GM21515 (cell line): ENCODE data around the gene RPL22L1.
"Not testable (repeated sequence)": the region's sequence is repeated elsewhere in the genome, so short reads cannot be mapped to it uniquely, and the experiment has no call there.

Source experiments
- ATAC-seq: cut with Tn5 transposase; IDR thresholded peaks from one replicate; pipeline ENCODE4 v1.9.1; 2021; ENCODE audit not compliant: unreplicated experiment

RPL22L1 gene

DNA sequence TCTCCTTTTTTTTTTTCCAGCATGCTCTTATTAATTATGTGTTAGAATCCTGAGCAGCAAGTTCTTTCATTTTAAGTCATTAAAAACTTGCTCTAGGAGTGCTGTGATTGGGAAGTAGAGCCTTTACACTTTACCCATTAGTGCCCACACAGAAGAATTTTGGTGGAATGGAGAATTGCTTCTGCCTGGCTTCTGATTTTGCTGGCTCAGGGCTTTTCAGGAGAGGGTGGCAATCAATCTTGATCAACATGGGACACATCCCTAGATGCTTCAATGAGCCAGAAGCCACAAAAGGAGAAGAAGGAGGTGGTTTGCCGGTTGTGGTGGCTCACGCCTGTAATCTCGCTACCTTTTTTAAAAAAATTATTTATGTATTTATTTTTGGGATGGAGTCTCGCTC, 39.4 kb downstream of the RPL22L1 start:
- ATAC-seq, result no peak

DNA sequence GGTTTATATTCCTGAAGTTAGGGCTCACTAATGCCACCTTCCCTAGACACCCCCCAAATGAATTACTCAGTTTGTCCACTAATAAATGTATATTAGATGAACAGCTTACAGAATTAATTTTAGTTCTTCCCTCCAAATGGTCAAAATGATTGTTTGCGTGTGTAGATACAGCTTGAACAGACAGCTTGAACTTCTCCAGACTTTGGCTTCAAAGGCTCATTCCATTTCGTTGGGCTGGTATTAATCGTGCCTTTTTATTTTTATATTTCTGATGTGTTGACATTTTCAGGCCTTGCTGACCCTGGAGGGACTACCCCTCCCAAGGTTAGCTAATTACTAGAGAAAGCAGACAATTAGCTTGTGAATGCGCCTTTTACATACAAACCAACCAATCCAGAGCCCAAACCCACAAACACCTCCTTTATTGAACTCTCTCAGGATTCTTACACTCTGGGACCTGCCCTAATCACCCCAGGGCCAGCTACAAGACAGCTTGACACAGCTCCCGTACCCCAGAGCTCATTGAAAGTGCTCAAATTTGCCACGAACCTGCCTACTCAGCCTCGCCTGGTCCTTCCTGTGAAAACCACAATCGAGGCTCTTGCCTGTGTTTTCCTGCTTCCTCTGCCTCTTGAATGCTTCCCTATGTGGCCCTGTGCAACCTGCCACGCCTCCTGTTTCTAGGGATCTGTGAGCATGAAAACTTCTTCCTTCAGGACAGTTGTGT, 40.3 kb downstream of the RPL22L1 start:
- ATAC-seq, result no peak

DNA sequence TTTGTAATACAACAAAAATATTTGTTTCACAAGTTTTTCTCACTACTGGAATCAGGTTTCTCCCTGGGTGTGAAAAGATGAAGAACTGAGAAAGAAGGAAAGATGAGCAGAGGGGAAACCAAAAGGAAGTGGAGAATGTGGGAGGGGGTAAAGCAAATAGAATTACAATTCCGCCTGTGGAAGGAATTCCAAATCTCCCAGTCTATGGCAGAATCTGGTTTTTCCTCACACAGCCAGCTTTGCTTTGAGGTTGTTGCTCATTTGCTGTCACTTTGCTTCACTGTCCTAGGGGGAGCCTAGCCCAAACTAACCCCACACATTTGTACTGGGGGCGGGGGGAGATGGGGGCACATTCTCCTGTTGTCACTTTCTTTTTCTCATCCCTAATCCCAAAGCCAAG, 43.9 kb downstream of the RPL22L1 start:
- ATAC-seq, result no peak

DNA sequence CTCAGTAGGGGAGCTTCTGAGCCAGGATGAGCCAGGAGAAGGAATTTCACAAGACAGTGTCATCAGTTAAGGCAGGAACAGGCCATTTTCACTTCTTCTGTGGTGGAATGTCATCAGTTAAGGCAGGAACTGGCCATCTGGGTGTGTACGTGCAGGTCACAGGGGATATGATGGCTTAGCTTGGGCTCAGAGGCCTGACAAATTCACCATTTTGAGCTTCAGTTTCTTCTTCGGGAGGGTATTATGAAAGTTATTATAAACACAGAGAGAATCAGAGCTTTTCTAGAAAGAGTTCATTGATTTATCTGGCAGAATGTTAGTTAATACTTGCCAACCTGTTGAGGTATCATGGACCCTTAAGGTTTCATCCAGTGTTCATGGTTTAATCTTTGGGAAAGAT, 46.4 kb downstream of the RPL22L1 start:
- not testable (repeated sequence) for ATAC-seq

DNA sequence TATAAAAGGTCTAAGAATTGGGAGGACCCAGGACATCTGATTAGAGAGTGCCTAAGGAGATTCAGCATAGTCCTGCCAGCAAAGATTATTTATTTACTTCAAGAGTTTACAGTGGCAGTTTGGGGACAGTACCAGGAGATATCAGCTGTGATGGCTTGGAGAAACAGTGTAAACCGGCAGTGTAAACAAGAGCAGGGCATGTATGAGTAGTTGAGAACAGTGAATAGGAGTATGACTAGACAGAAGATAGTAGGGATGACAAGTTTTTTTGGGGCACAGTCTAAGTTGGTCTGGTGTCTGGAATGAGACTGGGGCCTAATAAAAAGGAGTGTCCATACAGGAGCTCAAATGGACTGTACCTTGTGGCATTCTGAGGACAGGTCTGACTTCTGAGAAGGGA, 51.7 kb downstream of the RPL22L1 start:
- ATAC-seq, result not testable (repeated sequence)

DNA sequence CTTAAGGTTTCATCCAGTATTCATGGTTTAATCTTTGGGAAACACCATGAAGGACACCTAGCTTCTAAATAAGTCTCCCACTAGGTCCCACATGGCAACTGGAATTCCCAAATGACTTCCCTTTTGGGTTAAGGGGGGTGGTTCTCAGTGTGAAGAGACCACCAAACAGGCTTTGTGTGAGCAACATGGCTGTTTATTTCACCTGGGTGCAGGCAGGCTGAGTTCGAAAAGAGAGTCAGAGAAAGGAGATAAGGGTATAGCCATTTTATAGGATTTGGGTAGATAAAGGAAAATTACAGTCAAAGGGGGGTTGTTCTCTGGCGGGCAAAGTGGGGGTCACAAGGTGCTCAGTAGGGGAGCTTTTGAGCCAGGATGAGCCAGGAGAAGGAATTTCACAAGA, 52.5 kb downstream of the RPL22L1 start:
- ATAC-seq, result not testable (repeated sequence)

DNA sequence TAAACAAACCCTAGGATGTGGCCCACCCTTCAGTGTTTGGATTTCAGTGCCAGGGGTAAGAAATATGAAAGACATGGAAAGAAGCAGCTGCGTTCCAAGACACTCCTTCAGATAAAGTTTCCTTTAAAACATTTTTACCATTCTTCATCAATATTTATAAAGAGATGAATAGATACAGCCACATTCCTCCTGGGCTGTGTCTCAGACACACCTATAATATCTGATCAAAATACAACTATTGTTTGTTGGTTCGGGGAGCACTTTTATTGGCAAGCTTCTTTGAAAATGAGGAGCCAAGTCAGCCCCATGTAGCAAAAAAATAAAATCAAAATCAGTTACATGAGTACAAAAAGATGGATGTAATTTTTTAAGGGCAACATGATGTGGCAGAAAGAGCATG, 53.2 kb downstream of the RPL22L1 start:
- no peak for ATAC-seq

DNA sequence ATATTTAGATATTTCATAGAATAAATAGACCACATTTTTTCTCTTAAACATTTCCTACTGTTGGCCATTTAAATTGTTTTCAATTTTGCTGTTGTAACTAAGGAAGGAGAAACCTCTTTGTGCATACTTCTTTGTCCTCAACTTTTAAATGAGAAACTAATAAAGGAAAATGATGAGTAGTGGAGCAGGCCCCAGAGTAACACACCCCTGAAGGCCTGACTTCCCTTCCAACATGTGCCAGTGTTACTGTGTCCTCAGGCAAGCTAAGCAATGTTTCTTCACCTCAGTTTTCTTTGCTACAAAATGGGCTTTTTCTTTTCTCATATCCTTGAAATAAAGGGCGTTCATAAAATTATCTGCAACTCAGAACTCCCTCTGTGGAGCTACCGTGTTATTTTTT, 53.7 kb downstream of the RPL22L1 start:
- no peak for ATAC-seq

DNA sequence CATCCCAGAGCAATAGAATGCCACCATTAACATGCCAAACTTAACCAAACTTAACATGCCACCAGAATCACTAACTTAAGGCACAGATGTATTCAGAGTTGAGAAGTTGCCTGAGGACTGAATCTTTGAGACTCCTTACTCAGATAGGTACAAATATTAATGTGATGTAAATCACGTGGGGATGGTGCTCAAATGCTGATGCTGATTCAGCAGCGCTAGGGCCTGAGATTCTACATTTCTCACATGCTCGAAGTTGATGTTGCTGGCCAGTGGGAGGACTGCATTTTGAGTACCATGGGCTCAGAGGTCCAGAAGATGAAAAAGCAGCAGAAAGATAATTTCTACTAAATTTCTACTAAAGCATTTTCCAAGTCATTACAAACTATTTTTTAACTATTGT, 54.1 kb downstream of the RPL22L1 start:
- ATAC-seq, result no peak

DNA sequence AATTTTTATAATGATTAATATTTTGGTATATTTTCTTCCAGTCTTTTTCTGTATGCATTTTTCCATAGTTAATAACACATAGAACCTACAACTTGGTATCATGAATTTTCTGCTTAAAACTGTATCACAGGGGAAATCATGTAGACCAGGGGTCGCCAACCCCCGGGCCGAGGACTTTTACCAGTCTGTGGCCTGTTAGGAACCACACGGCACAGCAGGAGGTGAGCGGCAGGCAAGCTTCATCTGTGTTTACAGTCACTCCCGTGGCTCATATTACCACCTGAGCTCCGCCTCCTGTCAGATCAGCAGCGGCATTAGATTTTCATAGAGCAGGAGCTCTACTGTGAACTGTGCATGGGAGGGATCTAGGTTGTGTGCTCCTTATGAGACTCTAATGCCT, 54.7 kb downstream of the RPL22L1 start:
- ATAC-seq, result no peak
